ENCODE results near the gene CNTN5.

CNTN5 gene

DNA sequence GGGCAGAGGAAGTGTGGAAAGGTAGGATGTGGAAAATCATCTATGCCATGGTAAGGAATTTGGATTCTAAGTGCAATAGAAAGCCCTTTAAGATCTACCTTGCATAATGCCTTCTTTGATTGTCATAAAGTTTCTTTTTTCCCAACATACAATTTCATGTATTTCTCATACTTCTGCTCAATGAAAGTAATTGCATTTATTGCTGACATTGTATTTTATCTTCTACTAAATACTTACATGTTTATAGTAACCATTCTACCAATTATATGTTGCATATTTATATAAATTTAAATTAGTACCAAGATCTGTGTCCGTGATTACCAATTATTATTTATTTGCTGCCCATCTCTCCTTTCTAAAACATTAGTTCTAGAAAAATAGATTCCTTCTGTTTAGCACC lies 114.8 kb downstream of the CNTN5 start:
- H3K4me1 ChIP-seq (ENCODE audit: control insufficient read depth, insufficient read depth, low read length) = no peaks in the 10 kb centered on the region
- H3K27ac ChIP-seq (ENCODE audit: extremely low read depth, low read depth, low read length) = no peak overlapping the region
- ChIA-PET POLR2A (no interaction called here), CTCF (no interaction called here)
- no peaks in the 10 kb centered on the region for H3K9me3 ChIP-seq (ENCODE audit: control insufficient read depth, insufficient read depth, low read depth, low read length)
- H3K36me3 ChIP-seq (ENCODE audit: control insufficient read depth in 2 of 2, insufficient read depth in 1 of 2, low read length in 2 of 2) = no peaks in the 10 kb centered on the region
- H3K4me3 ChIP-seq (ENCODE audit: low read depth, low read length) = no peak overlapping the region
- no peak for TF ChIP-seq ZNF610 (tag by site-specific recombination; IDR thresholded peaks at IDR 0.05; ENCODE audit: borderline replicate concordance)
- TF ChIP-seq ZNF112 (tag by site-specific recombination; IDR thresholded peaks at IDR 0.05) = no peak
- no peak for TF ChIP-seq EGR2 (tag by site-specific recombination; IDR thresholded peaks at IDR 0.05; ENCODE audit: low read depth)
- no peak for TF ChIP-seq ZNF341 (tag by site-specific recombination; IDR thresholded peaks at IDR 0.05; ENCODE audit: low read depth)
- no peak for TF ChIP-seq ZNF157 (tag by site-specific recombination; IDR thresholded peaks at IDR 0.05)
- no peak for TF ChIP-seq ZIC2 (tag by site-specific recombination; IDR thresholded peaks at IDR 0.05)
- no peak for TF ChIP-seq ZNF837 (tag by site-specific recombination; IDR thresholded peaks at IDR 0.05)
- TF ChIP-seq ZNF521 (tag by site-specific recombination; IDR thresholded peaks at IDR 0.05) = no peak
- TF ChIP-seq ZNF324 (tag by site-specific recombination; IDR thresholded peaks at IDR 0.05) = no peak
- TF ChIP-seq ZNF777 (tag by site-specific recombination; IDR thresholded peaks at IDR 0.05; ENCODE audit: borderline replicate concordance) = no peak
- no peak for TF ChIP-seq KLF1 (tag by site-specific recombination; IDR thresholded peaks at IDR 0.05)
- TF ChIP-seq ZNF549 (tag by site-specific recombination; IDR thresholded peaks at IDR 0.05) = no peak
- no peak for TF ChIP-seq ZNF214 (tag by site-specific recombination; IDR thresholded peaks at IDR 0.05; ENCODE audit: borderline replicate concordance)
- TF ChIP-seq ZNF274 (IDR thresholded peaks at IDR 0.05; ENCODE audit: low read length) = no peak
- TF ChIP-seq ZNF274 (tag by site-specific recombination; IDR thresholded peaks at IDR 0.05; ENCODE audit: borderline replicate concordance) = no peak
- no peak for TF ChIP-seq ZNF366 (tag by site-specific recombination; conservative IDR thresholded peaks at IDR 0.05)
- no peak for TF ChIP-seq YY2 (tag by site-specific recombination; IDR thresholded peaks at IDR 0.05)
- TF ChIP-seq, protein P1, sequence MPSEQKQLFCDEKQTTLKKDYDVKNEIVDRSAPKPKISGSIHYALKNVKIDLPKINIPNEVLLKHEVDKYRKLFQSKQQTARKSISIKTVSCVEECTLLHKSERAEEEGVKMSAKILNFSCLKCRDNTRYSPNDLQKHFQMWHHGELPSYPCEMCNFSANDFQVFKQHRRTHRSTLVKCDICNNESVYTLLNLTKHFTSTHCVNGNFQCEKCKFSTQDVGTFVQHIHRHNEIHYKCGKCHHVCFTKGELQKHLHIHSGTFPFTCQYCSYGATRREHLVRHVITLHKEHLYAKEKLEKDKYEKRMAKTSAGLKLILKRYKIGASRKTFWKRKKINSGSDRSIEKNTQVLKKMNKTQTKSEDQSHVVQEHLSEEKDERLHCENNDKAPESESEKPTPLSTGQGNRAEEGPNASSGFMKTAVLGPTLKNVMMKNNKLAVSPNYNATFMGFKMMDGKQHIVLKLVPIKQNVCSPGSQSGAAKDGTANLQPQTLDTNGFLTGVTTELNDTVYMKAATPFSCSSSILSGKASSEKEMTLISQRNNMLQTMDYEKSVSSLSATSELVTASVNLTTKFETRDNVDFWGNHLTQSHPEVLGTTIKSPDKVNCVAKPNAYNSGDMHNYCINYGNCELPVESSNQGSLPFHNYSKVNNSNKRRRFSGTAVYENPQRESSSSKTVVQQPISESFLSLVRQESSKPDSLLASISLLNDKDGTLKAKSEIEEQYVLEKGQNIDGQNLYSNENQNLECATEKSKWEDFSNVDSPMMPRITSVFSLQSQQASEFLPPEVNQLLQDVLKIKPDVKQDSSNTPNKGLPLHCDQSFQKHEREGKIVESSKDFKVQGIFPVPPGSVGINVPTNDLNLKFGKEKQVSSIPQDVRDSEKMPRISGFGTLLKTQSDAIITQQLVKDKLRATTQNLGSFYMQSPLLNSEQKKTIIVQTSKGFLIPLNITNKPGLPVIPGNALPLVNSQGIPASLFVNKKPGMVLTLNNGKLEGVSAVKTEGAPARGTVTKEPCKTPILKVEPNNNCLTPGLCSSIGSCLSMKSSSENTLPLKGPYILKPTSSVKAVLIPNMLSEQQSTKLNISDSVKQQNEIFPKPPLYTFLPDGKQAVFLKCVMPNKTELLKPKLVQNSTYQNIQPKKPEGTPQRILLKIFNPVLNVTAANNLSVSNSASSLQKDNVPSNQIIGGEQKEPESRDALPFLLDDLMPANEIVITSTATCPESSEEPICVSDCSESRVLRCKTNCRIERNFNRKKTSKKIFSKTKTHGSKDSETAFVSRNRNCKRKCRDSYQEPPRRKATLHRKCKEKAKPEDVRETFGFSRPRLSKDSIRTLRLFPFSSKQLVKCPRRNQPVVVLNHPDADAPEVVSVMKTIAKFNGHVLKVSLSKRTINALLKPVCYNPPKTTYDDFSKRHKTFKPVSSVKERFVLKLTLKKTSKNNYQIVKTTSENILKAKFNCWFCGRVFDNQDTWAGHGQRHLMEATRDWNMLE (tag by site-specific recombination; conservative IDR thresholded peaks at IDR 0.05; ENCODE audit: low read depth) = no peak
- no peak for TF ChIP-seq ZNF23 (tag by site-specific recombination; IDR thresholded peaks at IDR 0.05; ENCODE audit: borderline replicate concordance)
- TF ChIP-seq ZFP3 (tag by site-specific recombination; IDR thresholded peaks at IDR 0.05; ENCODE audit: low read depth) = no peak
- no peak for TF ChIP-seq ZNF707 (tag by site-specific recombination; IDR thresholded peaks at IDR 0.05)

DNA sequence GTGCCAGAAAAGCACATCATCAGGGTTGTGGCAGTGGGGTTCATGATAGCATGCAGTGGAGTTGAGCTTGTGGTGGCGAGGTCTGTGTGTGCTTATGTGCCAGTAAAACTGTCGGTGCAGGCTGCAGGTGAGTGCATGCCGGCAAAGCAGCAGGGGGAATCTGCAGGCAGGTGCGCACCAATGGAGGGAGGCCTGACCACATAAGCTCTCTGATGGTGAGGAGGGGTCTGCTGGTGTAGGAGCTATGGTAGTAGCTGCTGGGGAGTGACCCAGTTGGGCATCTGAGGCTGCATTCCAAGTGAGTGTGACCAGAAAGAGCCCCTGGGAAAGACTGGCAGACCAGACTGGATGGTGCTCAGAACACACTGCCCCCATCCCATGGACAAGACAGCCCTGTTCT lies 121.5 kb downstream of the CNTN5 start:
- H3K9me3 ChIP-seq (ENCODE audit: control insufficient read depth, insufficient read depth, low read depth, low read length) = no peaks in the 10 kb centered on the region
- no peak overlapping the region for H3K27ac ChIP-seq (ENCODE audit: extremely low read depth, low read depth, low read length)
- TF ChIP-seq, protein P2, sequence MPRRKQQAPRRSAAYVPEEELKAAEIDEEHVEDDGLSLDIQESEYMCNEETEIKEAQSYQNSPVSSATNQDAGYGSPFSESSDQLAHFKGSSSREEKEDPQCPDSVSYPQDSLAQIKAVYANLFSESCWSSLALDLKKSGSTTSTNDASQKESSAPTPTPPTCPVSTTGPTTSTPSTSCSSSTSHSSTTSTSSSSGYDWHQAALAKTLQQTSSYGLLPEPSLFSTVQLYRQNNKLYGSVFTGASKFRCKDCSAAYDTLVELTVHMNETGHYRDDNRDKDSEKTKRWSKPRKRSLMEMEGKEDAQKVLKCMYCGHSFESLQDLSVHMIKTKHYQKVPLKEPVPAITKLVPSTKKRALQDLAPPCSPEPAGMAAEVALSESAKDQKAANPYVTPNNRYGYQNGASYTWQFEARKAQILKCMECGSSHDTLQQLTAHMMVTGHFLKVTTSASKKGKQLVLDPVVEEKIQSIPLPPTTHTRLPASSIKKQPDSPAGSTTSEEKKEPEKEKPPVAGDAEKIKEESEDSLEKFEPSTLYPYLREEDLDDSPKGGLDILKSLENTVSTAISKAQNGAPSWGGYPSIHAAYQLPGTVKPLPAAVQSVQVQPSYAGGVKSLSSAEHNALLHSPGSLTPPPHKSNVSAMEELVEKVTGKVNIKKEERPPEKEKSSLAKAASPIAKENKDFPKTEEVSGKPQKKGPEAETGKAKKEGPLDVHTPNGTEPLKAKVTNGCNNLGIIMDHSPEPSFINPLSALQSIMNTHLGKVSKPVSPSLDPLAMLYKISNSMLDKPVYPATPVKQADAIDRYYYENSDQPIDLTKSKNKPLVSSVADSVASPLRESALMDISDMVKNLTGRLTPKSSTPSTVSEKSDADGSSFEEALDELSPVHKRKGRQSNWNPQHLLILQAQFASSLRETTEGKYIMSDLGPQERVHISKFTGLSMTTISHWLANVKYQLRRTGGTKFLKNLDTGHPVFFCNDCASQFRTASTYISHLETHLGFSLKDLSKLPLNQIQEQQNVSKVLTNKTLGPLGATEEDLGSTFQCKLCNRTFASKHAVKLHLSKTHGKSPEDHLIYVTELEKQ (tag by site-specific recombination; IDR thresholded peaks at IDR 0.05; ENCODE audit: borderline replicate concordance) = no peak
- no peak for TF ChIP-seq ZNF623 (tag by site-specific recombination; IDR thresholded peaks at IDR 0.05)
- no peak for TF ChIP-seq KLF16 (tag by site-specific recombination; IDR thresholded peaks at IDR 0.05)
- TF ChIP-seq ZNF48 (tag by site-specific recombination; IDR thresholded peaks at IDR 0.05) = no peak
- TF ChIP-seq, protein P3, sequence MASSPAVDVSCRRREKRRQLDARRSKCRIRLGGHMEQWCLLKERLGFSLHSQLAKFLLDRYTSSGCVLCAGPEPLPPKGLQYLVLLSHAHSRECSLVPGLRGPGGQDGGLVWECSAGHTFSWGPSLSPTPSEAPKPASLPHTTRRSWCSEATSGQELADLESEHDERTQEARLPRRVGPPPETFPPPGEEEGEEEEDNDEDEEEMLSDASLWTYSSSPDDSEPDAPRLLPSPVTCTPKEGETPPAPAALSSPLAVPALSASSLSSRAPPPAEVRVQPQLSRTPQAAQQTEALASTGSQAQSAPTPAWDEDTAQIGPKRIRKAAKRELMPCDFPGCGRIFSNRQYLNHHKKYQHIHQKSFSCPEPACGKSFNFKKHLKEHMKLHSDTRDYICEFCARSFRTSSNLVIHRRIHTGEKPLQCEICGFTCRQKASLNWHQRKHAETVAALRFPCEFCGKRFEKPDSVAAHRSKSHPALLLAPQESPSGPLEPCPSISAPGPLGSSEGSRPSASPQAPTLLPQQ (tag by site-specific recombination; IDR thresholded peaks at IDR 0.05) = no peak
- no peak for TF ChIP-seq ZNF292 (tag by site-specific recombination; IDR thresholded peaks at IDR 0.05; ENCODE audit: borderline replicate concordance, low read depth)
- no peaks in the 10 kb centered on the region for H3K36me3 ChIP-seq (ENCODE audit: control insufficient read depth in 2 of 2, insufficient read depth in 1 of 2, low read length in 2 of 2)
- POLR2A ChIA-PET = no interaction called here
- H3K4me1 ChIP-seq (ENCODE audit: control insufficient read depth, insufficient read depth, low read length) = no peaks in the 10 kb centered on the region
- CTCF ChIA-PET = interaction anchor here (0.6 kb wide), 1 partner anchor 126 kb away, joined by 4 read pairs; no protein-coding TSS in a partner anchor
- no peak overlapping the region for H3K4me3 ChIP-seq (ENCODE audit: low read depth, low read length)

All from HEK293 (cell line).